HG03575 (cell line): ENCODE measurements around the gene UPB1.

ENCODE experiments used
- ATAC-seq: cut with Tn5 transposase; IDR thresholded peaks from one replicate; pipeline ENCODE4 v1.9.1; 2021; ENCODE audit not compliant: unreplicated experiment, insufficient number of reproducible peaks, low FRiP score; ENCODE audit errors: extremely low read depth

UPB1 gene

DNA sequence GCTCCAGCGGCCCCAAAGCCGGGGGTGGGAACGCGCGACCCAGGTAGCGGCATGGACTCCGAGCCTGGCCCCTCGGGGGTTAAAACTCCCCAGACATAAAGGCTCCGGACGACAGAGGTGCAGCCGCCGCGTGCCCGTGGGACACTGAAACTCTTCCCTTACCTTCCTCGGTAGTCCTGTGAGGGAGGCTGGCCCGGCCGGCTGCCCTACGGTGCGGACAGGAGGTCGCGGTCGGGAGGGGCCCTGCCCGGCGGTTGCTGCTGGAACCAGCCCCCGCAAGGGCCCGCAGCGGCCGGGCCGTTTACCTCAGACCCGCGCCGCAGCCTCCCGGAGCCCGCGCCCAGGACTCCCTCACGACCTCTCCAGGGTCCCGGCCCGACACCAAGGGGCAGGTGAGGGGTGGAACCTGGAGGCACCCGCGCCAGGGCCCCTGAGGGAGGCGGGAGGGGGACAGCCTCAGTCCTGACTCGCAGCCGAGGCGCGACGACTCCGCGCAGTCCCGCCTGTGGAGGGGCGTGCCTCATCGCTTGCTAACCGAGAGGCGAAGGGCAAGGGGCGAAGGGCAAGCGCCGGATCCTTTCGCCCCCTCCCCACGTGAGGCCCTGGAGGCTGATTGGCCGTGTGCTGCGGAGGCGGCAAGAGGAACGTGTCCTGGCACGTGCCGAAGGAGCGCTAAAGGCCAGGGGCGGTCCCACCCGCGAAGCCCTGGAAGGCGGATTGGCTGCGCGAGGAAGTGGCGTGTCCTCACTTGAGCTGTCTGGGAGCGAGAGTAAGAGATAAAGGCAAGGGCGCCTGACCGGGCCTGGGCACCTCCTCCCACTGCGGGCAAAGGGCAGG is at the start of gene UPB1:
TSS of gene UPB1 (plus strand) at position 805 of the 837 bp plus-strand sequence. CDS start 72 bp downstream, outside the sequence.
- ATAC-seq, result no peak

DNA sequence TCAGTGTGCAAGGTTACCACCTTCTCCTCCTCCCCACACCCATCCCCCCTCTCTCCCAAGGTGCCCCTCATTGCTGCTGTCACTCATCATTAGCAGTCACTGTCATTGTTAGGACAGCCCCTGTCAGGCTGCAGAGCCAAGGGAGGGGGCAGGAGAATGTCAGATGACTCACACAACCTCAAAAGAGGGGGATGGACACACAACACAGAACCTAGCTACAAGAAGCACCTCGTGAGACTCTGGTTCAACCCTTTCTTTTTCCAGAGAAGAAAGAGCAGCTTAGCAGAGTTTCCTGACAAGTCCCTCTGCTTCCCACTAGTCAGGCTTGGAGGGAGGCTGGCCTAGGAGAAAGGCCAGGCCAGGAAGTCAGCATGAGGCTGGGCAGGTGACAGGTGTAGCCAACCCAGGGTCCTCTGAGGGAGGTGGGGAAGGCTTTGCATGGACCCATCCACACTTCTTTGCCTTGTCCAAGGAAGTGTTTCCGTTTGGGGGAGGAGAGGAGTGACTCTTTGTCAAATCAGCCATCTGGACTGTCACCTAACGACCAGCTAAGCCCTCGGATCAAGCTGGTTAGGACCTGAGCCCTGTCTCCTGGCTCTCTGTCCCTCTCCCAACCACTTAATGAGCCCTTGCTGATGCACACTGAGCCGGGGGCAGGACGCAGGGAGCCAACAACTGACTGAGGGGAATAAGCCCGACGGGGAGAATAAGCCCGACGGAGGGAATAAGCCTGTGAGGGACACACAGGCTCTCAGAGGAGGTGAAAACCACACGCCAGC is 49.5 kb upstream of the UPB1 start:
- ATAC-seq, result no peak

- ATAC-seq, result no peak
These were observed 48.9 kb upstream of the UPB1 start for GRCh38 chr22:24446260-24446611.

DNA sequence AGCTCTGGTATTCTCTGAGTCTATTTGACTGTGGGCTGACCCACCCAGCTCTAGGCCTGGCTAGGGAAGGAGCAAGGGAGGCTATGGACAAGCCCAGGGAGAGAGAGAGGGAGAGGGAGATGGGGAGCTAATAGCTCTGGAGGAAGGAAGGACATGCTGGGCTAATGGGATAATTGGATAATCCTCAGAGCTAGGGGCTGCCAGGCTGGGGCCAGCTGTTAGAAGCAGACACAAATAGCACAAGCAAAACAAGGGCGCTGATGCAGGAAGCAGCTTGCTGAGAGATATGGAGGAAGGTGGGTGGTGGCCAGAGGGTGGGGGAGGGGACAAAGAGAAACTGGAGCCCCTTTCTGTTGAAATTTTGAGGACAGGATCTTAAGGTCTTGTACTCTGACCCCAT is 44.5 kb upstream of the UPB1 start:
- ATAC-seq, result no peak

DNA sequence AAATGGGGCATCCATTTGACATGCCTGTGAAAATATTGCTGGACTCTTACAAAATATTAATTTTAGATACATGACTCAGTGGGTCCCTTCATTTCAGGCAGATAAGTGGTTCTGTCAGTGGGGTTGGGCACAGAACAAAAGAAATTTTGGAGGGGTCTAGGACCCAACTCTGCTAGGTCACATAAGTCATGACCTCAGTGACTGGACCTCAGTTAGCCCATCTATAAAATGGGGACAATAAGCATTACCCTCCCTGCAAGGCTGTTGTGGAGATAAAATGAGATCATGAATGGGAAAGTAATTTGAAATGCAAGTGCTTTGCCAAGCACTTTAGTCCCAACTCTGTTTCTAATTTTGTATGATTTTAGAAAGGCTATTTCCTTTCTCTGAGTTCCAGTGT is 44.0 kb upstream of the UPB1 start:
- no peak for ATAC-seq

- ATAC-seq, result no peak
These were observed 41.3 kb upstream of the UPB1 start for GRCh38 chr22:24453853-24454252.

- no peak for ATAC-seq
These were observed 40.1 kb upstream of the UPB1 start for GRCh38 chr22:24455039-24455438.

GRCh38 chr22:24455751-24456426 is 39.2 kb upstream of the UPB1 start:
- no peak for ATAC-seq

GRCh38 chr22:24457894-24458420 is 37.2 kb upstream of the UPB1 start:
- ATAC-seq, result no peak

DNA sequence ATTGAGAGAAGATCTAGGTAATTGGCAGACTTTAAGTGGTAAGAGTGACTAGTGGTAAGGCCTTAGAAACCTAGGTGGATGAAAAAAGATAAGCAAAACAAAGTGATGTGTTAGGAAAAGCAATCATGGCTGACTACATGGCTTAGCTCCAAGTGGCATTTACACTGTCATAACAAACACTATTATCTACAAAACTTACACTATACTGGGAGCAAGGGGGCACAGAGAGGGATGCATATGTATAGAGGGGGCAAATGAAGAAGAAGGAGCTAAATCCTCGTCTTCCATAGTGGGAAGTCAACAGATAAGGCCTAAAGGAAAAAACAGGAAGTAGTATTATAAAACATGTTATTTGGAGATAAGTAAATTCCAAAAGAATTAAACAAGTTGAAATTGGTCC is 35.2 kb upstream of the UPB1 start:
- no peak for ATAC-seq

- no peak for ATAC-seq
These were observed 34.6 kb upstream of the UPB1 start for GRCh38 chr22:24460418-24461089.

GRCh38 chr22:24463071-24463760 is 31.9 kb upstream of the UPB1 start:
- no peak for ATAC-seq

DNA sequence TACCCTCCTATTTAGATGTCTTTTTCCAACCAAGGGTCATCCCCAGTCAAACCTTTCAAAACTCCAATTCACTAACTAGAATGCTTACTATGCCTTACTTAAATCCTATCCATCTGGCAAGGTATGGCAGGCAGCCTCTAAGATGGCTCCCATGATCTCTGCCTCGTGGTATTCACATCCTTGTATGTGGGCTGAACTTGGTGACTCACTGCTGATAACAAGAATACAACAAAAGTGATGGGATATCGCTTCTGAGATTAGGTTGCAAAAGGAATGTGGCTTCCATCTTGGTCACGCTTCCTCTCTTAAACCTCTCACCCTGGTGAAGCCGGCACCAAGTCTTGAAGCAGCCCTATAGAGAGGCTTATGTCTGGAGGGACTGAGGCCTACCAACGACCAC is 29.6 kb upstream of the UPB1 start:
- ATAC-seq, result no peak

DNA sequence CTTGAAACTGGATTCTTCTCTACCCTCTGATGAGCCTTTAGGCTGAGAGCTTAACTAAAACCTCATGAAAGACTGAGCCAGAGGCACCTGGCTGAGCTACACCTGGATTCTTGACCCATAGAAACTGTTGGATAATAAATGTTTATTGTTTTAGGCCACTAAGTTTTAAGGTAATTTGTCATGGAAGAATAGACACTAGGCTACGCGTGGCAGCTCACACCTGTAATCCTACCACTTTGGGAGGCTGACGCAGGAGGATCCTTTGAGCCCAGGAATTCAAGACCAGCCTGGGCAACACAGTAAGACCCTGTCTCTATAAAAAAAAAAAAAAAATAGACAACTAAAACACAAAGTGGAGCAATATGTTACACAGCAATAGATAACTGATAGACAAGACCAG is 29.2 kb upstream of the UPB1 start:
- ATAC-seq, result no peak

DNA sequence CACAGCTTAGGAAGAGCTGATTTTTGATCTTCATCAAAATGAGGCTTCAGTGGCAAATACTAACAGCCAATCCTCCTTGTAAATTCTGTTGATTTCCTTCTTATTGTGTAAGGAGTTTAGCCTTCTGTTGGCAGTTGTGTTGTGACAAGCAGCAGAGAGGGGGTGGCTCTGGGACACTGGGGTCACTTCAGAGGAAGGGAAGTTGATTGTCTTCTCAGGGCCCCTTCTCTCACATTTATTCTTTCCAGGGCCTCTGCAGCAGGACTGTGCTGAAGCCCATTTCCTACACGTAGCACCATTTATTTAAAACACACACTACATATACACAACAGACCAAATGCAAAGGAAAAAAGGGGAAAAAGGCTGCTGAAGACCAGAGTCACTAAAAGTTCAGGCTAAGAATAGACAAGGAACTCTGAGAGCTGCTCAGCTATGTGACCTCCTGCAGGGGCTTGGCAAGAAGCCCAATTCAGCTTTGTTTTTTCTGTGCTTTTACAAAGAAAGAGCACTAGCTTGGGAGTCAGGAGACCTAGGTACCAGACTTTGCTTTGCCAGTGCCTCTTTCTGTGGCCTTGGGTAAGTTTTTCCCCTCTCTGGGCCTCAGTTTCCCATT is 28.3 kb upstream of the UPB1 start:
- ATAC-seq, result no peak

GRCh38 chr22:24467340-24467739 is 27.8 kb upstream of the UPB1 start:
- no peak for ATAC-seq

DNA sequence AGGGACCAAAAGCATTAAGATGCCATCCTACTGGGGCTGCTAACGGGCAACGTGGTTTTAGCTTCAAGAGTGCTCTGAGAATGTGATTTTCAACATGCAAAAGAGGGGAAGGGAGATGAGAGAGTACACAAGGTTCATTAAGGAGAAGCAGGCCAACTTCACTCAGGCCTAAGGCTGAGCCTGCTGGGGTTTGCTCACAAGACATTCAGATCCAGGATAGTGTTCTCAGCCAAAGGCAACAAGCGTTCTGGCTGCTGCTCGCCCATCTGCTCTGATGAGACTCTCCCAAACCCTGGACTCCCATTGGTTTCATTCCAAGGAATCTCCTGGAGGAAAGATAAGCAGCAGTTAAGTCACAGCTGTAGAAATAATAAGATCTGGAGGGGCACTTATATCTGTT is 23.6 kb upstream of the UPB1 start:
- ATAC-seq, result no peak

DNA sequence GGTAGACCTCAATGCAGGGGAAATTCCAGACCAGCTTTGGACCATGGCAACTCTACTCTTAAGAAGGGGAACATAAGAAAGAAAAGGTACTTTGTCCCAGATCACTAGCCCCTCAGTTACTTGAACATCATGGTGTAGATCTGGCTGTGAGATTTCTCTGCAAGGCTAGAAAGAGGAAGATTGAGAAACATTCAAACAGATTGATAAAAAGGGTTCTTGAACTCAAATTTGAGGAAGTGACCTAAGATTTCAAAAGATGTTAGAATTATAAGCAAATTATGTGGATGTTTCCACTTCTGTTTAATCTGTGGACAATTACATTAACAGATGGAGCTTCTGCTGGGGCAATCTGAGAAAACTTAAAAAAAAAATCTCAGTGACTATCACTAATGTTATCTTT is 21.8 kb upstream of the UPB1 start:
- ATAC-seq, result no peak
